Chondrocyte (in vitro differentiated cells): ENCODE measurements around the gene GPATCH4. TPM values are rescaled to one million over a fixed set of nuclear protein-coding genes. Genes with fewer than 3 reads are reported as not detected.

Experiments used
- DNase-seq: peaks from one replicate; pipeline ENCODE4 v3.0.0; 2021; ENCODE audit warnings: mixed read lengths, low spot score
- H3K27ac Mint-ChIP-seq: one replicate; pipeline ENCODE4 v1.8.0; 2021; ENCODE audit warnings: mild to moderate bottlenecking, moderate library complexity, mixed read lengths; ENCODE audit not compliant: unreplicated experiment
- H3K27me3 Mint-ChIP-seq: 2 replicates; pipeline ENCODE4 v1.8.0; 2021; ENCODE audit warnings: low read depth, mixed read lengths
- H3K36me3 Mint-ChIP-seq: 2 replicates; pipeline ENCODE4 v1.8.0; 2021; ENCODE audit warnings: low read depth, mixed read lengths
- H3K4me1 Mint-ChIP-seq: 2 replicates; pipeline ENCODE4 v1.8.0; 2021; ENCODE audit warnings: low read depth, mild to moderate bottlenecking, mixed read lengths
- H3K4me3 Mint-ChIP-seq: one replicate; pipeline ENCODE4 v1.8.0; 2021; ENCODE audit warnings: mild to moderate bottlenecking, moderate library complexity, mixed read lengths; ENCODE audit not compliant: unreplicated experiment
- H3K9me3 Mint-ChIP-seq: 2 replicates; pipeline ENCODE4 v1.8.0; 2021; ENCODE audit warnings: low read depth, mixed read lengths
- CTCF ChIP-seq: fragments of 200-600 bp; sonication (generic); IDR thresholded peaks from 2 replicates; pipeline ENCODE4 v1.5.0; 2021; ENCODE audit warnings: antibody characterized with exemption, mild to moderate bottlenecking, moderate library complexity
- total RNA-seq: library from RNA; stranded (reverse); gene quantifications from 3 replicates; pipeline ENCODE4 v1.2.1, GENCODE V29; 2021

The GPATCH4 gene
- total RNA-seq, 1 donor from 2014 or later: 16.4 TPM

GRCh38 chr1:156596426-156596825, 4.9 kb downstream of the GPATCH4 start:
- Mint-ChIP-seq H3K36me3 (peaks cover 10% of the 10 kb centered on the region), H3K27me3 (no peaks in the 10 kb centered on the region), H3K9me3 (no peaks in the 10 kb centered on the region), H3K4me3 (no peak overlapping the region), H3K4me1 (peaks cover 21% of the 10 kb centered on the region), H3K27ac (no peak overlapping the region)
- TF ChIP-seq CTCF: no peak
- no peak for DNase-seq

- no peak for TF ChIP-seq CTCF
- Mint-ChIP-seq H3K4me1 (peaks cover 15% of the 10 kb centered on the region), H3K27ac (no peak overlapping the region), H3K36me3 (peaks cover 10% of the 10 kb centered on the region), H3K4me3 (no peak overlapping the region), H3K27me3 (no peaks in the 10 kb centered on the region), H3K9me3 (no peaks in the 10 kb centered on the region)
- no peak for DNase-seq
Observed at GRCh38 chr1:156595016-156595415, 6.3 kb downstream of the GPATCH4 start.

- Mint-ChIP-seq H3K4me3 (no peak overlapping the region), H3K9me3 (no peaks in the 10 kb centered on the region), H3K27me3 (no peaks in the 10 kb centered on the region), H3K4me1 (peaks cover 15% of the 10 kb centered on the region), H3K36me3 (peaks cover 10% of the 10 kb centered on the region), H3K27ac (no peak overlapping the region)
- TF ChIP-seq CTCF: no peak
- DNase-seq: no peak
Observed at GRCh38 chr1:156594190-156594589, 7.1 kb downstream of the GPATCH4 start.

- Mint-ChIP-seq H3K9me3 (no peaks in the 10 kb centered on the region), H3K27me3 (no peaks in the 10 kb centered on the region), H3K27ac (no peak overlapping the region), H3K4me3 (no peak overlapping the region), H3K36me3 (peaks cover 10% of the 10 kb centered on the region), H3K4me1 (peaks cover 15% of the 10 kb centered on the region)
- no peak for DNase-seq
- no peak for TF ChIP-seq CTCF
Observed at GRCh38 chr1:156593661-156593989, 7.7 kb downstream of the GPATCH4 start.

GRCh38 chr1:156592910-156593660, 8.2 kb downstream of the GPATCH4 start:
- no peak for DNase-seq
- H3K4me3 Mint-ChIP-seq: peak overlapping the region; percentile 78
- H3K27ac Mint-ChIP-seq: no peak overlapping the region
- no peaks in the 10 kb centered on the region for H3K9me3 Mint-ChIP-seq
- no peaks in the 10 kb centered on the region for H3K27me3 Mint-ChIP-seq
- H3K36me3 Mint-ChIP-seq: peaks cover 8% of the 10 kb centered on the region
- peaks cover 15% of the 10 kb centered on the region for H3K4me1 Mint-ChIP-seq
- no peak for TF ChIP-seq CTCF
